CD4-positive, alpha-beta T cell (primary cell): ENCODE measurements around the gene SYCN. TPM values are rescaled to one million over a fixed set of nuclear protein-coding genes. Genes with fewer than 3 reads are reported as not detected.

ENCODE experiments used
- ATAC-seq: fragments of 200-7000 bp; cut with Tn5 transposase; one replicate; pipeline ENCODE4 v1.10.0; 2022; ENCODE audit warnings: mild to moderate bottlenecking; ENCODE audit not compliant: poor library complexity
- CTCF ChIA-PET: fragments of 350-600 bp; sonication (Branson Sonifier 250); formaldehyde crosslinking; loops from one replicate; lab custom pipeline; 2021; ENCODE audit warnings: antibody characterized with exemption, inconsistent platforms; lab: Charles Lee
- POLR2A ChIA-PET: fragments of 350-600 bp; sonication (Branson Sonifier 250); formaldehyde crosslinking; loops from one replicate; lab custom pipeline; 2021; ENCODE audit warnings: antibody characterized with exemption, inconsistent platforms; lab: Charles Lee
- DNase-seq, 14 experiments: peaks; one replicate each; pipeline ENCODE4 v3.0.0-alpha.2; 2013 to 2020; ENCODE audit warnings: mixed read lengths in 2 of 14
- H3K27ac ChIP-seq, 2 donors: one replicate each; pipeline versions ENCODE4 v1.5.1 to v1.7.0; 2013; ENCODE audit warnings: low read length in 2 of 2, low read depth in 1 of 2, mild to moderate bottlenecking in 1 of 2
- H3K27me3 ChIP-seq, 2 experiments: 1 replicate in 1 of 2; 2 replicates in 1 of 2; pipeline versions ENCODE4 v1.6.1 to v1.7.0; 2013; ENCODE audit warnings: low read length in 2 of 2, control low read depth in 1 of 2, mild to moderate bottlenecking in 1 of 2, moderate library complexity in 1 of 2; ENCODE audit not compliant: insufficient read depth in 2 of 2, control insufficient read depth in 1 of 2
- H3K36me3 ChIP-seq: one replicate; pipeline ENCODE4 v1.6.1; 2013; ENCODE audit warnings: low read length, control low read depth; ENCODE audit not compliant: insufficient read depth
- H3K4me1 ChIP-seq: one replicate; pipeline ENCODE4 v1.6.1; 2013; ENCODE audit warnings: low read length, control low read depth; ENCODE audit not compliant: insufficient read depth
- H3K4me3 ChIP-seq: one replicate; pipeline ENCODE4 v1.5.1; 2013; ENCODE audit warnings: mild to moderate bottlenecking, low read length, moderate library complexity
- H3K9me3 ChIP-seq, 2 experiments: 1 replicate in 1 of 2; 2 replicates in 1 of 2; pipeline versions ENCODE4 v1.6.1 to v1.7.0; 2013; ENCODE audit warnings: low read length in 2 of 2, mild to moderate bottlenecking in 2 of 2, control low read depth in 1 of 2, moderate library complexity in 1 of 2; ENCODE audit not compliant: control insufficient read depth in 1 of 2, insufficient read depth in 1 of 2
- H3K27ac Mint-ChIP-seq: one replicate; pipeline ENCODE4 v1.8.0; 2020; ENCODE audit warnings: mixed read lengths
- H3K27me3 Mint-ChIP-seq: one replicate; pipeline ENCODE4 v1.8.0; 2021; ENCODE audit warnings: mixed read lengths
- H3K36me3 Mint-ChIP-seq: one replicate; pipeline ENCODE4 v1.8.0; 2021; ENCODE audit warnings: low read depth, mixed read lengths
- H3K4me1 Mint-ChIP-seq: one replicate; pipeline ENCODE4 v1.8.0; 2021; ENCODE audit warnings: low read depth, mixed read lengths
- H3K4me3 Mint-ChIP-seq: one replicate; pipeline ENCODE4 v1.8.0; 2020; ENCODE audit warnings: mild to moderate bottlenecking, mixed read lengths
- H3K9me3 Mint-ChIP-seq: one replicate; pipeline ENCODE4 v1.8.0; 2020; ENCODE audit warnings: mixed read lengths
- intact Hi-C, 2 experiments: fragments of 100-400 bp; cut with DNase I in 1 of 2; cut with micrococcal nuclease in 1 of 2; formaldehyde crosslinking; loops; one replicate each; pipeline versions ENCODE4 v1.15.1 to v1.9.0; 2023 to 2025; cut with DNase I, micrococcal nuclease
- total RNA-seq, 174 experiments: library from RNA in 2 of 174; stranded (reverse) in 2 of 174; gene quantifications; one replicate each; pipeline ENCODE4 v1.2.3 and lab custom pipeline; 2021 to 2026
- TF ChIP-seq, protein P1 (sequence below): fragments of 200-600 bp; IDR thresholded peaks from one replicate; pipeline ENCODE4 v1.8.0; 2022; ENCODE audit warnings: antibody characterized with exemption, mild to moderate bottlenecking

The SYCN gene
- total RNA-seq, 2 experiments from 2014 or later: not detected

DNA sequence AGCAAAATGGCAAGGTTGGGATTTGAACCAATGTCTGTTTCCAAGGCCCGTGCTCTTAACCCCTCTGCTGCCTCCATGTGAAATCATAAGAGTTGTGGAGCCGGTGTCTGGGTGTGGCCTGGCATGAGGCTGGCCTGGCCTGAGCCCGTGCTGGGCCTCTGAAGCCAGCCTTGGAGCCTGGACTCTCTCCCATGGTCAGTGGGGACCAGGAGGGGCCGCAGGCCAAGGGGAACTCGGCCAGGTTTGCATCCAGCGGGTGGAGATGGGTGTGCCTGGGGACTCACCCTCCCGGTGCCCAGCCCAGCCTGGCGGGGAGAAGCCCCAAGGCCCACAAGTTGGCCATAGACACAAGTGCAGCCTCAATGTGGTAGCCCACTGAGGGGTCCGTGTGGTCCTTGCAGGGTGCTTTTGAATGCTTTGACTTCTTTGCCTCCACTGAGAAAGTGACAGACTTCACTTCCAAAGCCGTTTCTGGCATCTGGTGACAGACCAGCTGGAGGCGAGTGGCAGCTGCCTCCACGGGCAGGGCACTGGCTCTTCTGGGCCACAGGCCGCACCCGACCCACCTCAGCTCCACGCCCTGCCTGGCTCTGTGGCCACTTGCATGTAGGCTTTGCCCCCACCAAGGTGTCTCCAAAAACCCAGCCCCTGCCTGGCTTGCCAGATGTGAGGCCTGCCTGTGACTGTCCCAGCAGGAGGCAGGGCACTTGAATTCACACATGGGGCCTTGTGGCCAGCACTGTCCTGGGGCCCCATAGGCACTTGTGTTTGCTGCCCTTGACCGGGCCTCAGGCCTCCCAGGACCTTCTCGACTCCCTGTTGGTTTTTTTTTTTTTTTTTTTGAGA lies 33.5 kb downstream of the SYCN start:
- no peaks in the 10 kb centered on the region for H3K9me3 Mint-ChIP-seq
- no peak overlapping the region for H3K27ac Mint-ChIP-seq
- ChIA-PET CTCF (no interaction called here), POLR2A (no interaction called here)
- ATAC-seq (no peak), DNase-seq (no peak)
- TF ChIP-seq, protein P1, sequence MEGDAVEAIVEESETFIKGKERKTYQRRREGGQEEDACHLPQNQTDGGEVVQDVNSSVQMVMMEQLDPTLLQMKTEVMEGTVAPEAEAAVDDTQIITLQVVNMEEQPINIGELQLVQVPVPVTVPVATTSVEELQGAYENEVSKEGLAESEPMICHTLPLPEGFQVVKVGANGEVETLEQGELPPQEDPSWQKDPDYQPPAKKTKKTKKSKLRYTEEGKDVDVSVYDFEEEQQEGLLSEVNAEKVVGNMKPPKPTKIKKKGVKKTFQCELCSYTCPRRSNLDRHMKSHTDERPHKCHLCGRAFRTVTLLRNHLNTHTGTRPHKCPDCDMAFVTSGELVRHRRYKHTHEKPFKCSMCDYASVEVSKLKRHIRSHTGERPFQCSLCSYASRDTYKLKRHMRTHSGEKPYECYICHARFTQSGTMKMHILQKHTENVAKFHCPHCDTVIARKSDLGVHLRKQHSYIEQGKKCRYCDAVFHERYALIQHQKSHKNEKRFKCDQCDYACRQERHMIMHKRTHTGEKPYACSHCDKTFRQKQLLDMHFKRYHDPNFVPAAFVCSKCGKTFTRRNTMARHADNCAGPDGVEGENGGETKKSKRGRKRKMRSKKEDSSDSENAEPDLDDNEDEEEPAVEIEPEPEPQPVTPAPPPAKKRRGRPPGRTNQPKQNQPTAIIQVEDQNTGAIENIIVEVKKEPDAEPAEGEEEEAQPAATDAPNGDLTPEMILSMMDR: no peak
- intact Hi-C loops: no loop called here
- Histone ChIP-seq H3K4me3 (no peak overlapping the region), H3K4me1 (no peaks in the 10 kb centered on the region), H3K27ac (no peak overlapping the region), H3K27me3 (no peaks in the 10 kb centered on the region), H3K36me3 (peaks cover 37% of the 10 kb centered on the region), H3K9me3 (no peaks in the 10 kb centered on the region)
- H3K27me3 Mint-ChIP-seq: no peaks in the 10 kb centered on the region
- no peaks in the 10 kb centered on the region for H3K4me1 Mint-ChIP-seq
- H3K4me3 Mint-ChIP-seq: no peak overlapping the region
- peaks cover 27% of the 10 kb centered on the region for H3K36me3 Mint-ChIP-seq

DNA sequence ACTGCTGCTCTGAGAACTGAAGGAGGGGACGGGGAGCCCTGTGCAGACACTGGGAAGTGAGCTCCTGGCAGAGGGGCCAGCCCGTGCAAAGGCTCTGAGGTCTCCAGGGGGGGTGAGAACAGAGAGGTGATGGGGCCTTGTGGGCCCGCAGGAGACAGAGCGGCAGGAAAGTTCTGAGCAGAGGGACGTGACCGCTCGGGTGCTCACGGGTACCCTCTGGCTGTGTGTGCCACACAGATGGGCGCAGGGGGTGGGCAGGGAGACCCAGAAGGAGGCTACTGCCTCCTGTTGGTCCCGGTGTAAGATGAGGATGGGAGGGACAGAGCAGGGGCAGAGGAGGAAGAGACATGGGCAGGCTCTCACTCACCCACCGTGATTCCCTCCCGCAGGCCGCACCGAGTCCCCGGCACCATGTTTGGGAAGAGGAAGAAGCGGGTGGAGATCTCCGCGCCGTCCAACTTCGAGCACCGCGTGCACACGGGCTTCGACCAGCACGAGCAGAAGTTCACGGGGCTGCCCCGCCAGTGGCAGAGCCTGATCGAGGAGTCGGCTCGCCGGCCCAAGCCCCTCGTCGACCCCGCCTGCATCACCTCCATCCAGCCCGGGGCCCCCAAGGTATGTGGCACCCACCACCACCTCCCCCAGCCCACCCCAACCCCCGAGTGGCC lies 34.8 kb downstream of the SYCN start:
- Histone ChIP-seq H3K27ac (no peak overlapping the region), H3K27me3 (no peaks in the 10 kb centered on the region), H3K4me3 (no peak overlapping the region), H3K36me3 (peaks cover 26% of the 10 kb centered on the region), H3K4me1 (no peaks in the 10 kb centered on the region), H3K9me3 (no peaks in the 10 kb centered on the region)
- POLR2A ChIA-PET: no interaction called here
- Mint-ChIP-seq H3K4me3 (no peak overlapping the region), H3K9me3 (no peaks in the 10 kb centered on the region), H3K4me1 (no peaks in the 10 kb centered on the region), H3K27me3 (no peaks in the 10 kb centered on the region), H3K27ac (no peak overlapping the region), H3K36me3 (peaks cover 23% of the 10 kb centered on the region)
- intact Hi-C loops: no loop called here
- DNase-seq (no peak), ATAC-seq (no peak)
- CTCF ChIA-PET: no interaction called here
- TF ChIP-seq, protein P1: no peak

DNA sequence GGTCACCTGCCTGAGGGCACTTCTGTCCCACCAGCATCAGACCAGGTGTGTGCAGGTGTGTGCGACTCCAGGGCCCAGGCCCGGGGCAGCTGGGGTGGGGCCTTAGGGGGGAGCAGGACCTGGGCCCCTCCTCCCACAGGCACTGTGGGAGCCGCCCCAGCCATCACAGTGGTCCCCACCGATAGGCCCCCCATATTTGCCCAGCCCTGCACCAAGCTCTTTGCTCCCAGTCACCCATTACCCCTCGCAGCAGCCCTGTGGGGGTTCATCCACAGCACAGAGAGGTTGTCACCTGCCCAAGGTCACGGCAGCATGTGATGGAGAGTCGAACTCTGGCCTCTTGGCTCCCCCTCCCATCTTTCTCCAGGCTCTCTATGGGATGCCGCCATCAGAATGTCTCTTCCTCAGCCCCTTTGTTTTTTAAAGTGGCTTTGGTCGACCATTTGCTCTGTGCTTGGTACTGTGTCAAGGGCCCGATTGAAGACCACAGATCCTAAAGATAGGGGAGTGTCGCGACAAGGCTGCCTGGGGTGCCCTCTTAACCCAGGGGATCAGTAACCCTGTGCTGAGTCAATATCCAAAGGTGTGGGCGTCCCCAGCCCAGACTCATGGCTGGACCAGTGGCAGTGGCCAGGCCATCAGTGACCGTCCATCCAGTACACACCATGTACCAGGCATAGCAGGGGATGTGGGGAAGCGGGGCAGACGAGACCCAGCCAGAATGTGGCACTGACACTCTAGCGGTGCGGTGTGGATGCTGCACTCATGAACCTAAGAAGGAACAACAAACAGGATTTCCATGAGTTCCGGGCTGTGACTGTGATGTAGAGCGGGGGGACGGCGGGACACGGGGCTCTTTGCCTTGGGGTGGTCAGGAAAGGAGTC lies 35.6 kb downstream of the SYCN start:
- CTCF ChIA-PET: no interaction called here
- no peak overlapping the region for H3K27ac Mint-ChIP-seq
- ATAC-seq: no peak
- TF ChIP-seq, protein P1: no peak
- no peak overlapping the region for H3K4me3 ChIP-seq
- POLR2A ChIA-PET: no interaction called here
- DNase-seq: no peak
- no peak overlapping the region for H3K4me3 Mint-ChIP-seq
- H3K36me3 Mint-ChIP-seq: peaks cover 20% of the 10 kb centered on the region
- no peaks in the 10 kb centered on the region for H3K4me1 ChIP-seq
- H3K9me3 Mint-ChIP-seq: no peaks in the 10 kb centered on the region
- H3K36me3 ChIP-seq: peaks cover 26% of the 10 kb centered on the region
- no peaks in the 10 kb centered on the region for H3K27me3 ChIP-seq
- H3K27ac ChIP-seq: no peak overlapping the region
- H3K4me1 Mint-ChIP-seq: no peaks in the 10 kb centered on the region
- H3K27me3 Mint-ChIP-seq: no peaks in the 10 kb centered on the region
- intact Hi-C loops: no loop called here
- H3K9me3 ChIP-seq: no peaks in the 10 kb centered on the region
